Myocyte (in vitro differentiated cells): ENCODE data around the gene MAPK8. TPM values are rescaled to one million over a fixed set of nuclear protein-coding genes. Genes with fewer than 3 reads are reported as not detected.

ENCODE experiments used
- DNase-seq: peaks from one replicate; pipeline ENCODE4 v3.0.0-alpha.2; 2012; ENCODE audit warnings: low read depth
- total RNA-seq: library from RNA; depleted of rRNA; stranded (reverse); fragments of >200 nt; gene quantifications from 2 replicates; pipeline ENCODE4 v1.2.3, GENCODE V29; 2014

MAPK8 gene
- total RNA-seq, 1 donor from 2014 or later, result 70.7 TPM

GRCh38 chr10:48447356-48448215 lies 141.1 kb downstream of the MAPK8 start:
- DNase-seq, result no peak

- DNase-seq, result peak; percentile 18
Measured at GRCh38 chr10:48448796-48449195, 142.3 kb downstream of the MAPK8 start.

GRCh38 chr10:48449501-48450232 lies 143.2 kb downstream of the MAPK8 start:
- no peak for DNase-seq

- no peak for DNase-seq
Measured at GRCh38 chr10:48450233-48450740, 143.8 kb downstream of the MAPK8 start.

GRCh38 chr10:48450741-48451466 lies 144.4 kb downstream of the MAPK8 start:
- no peak for DNase-seq

GRCh38 chr10:48451969-48452878 lies 145.7 kb downstream of the MAPK8 start:
- DNase-seq, result no peak

- DNase-seq, result no peak
Measured at GRCh38 chr10:48452879-48453412, 146.5 kb downstream of the MAPK8 start.

GRCh38 chr10:48453451-48454301 lies 147.2 kb downstream of the MAPK8 start:
- DNase-seq, result no peak

GRCh38 chr10:48454302-48455054 lies 148.0 kb downstream of the MAPK8 start:
- DNase-seq, result peak; percentile 14

GRCh38 chr10:48455055-48455391 lies 148.5 kb downstream of the MAPK8 start:
- no peak for DNase-seq

GRCh38 chr10:48455392-48456151 lies 149.1 kb downstream of the MAPK8 start:
- peak; percentile 72 for DNase-seq

GRCh38 chr10:48456361-48456804 lies 149.9 kb downstream of the MAPK8 start:
- DNase-seq, result no peak

GRCh38 chr10:48456808-48457761 lies 150.6 kb downstream of the MAPK8 start:
- DNase-seq, result no peak

GRCh38 chr10:48457949-48458661 lies 151.6 kb downstream of the MAPK8 start:
- DNase-seq, result no peak

- DNase-seq, result no peak
Measured at GRCh38 chr10:48458662-48459048, 152.2 kb downstream of the MAPK8 start.
